Aorta (tissue), 5 donors: ENCODE measurements around the gene MTA3. TPM values are rescaled to one million over a fixed set of nuclear protein-coding genes. Genes with fewer than 3 reads are reported as not detected.

ENCODE experiments used
- ATAC-seq: fragments of 200-7000 bp; cut with Tn5 transposase; one replicate; pipeline ENCODE4 v1.9.1; 2022; ENCODE audit warnings: moderate library complexity; ENCODE audit not compliant: low FRiP score
- DNase-seq, 2 donors: peaks; one replicate each; pipeline ENCODE4 v3.0.0-alpha.2; 2020
- H3K27ac ChIP-seq, 2 donors: one replicate each; pipeline ENCODE4 v1.5.1; 2013; ENCODE audit warnings: low read length in 2 of 2, mild to moderate bottlenecking in 2 of 2, moderate library complexity in 2 of 2, control low read depth in 1 of 2, inconsistent platforms in 1 of 2, low read depth in 1 of 2
- H3K27me3 ChIP-seq, 2 donors: one replicate each; pipeline ENCODE4 v1.6.1; 2013; ENCODE audit warnings: control low read depth in 1 of 2, low read length in 1 of 2, mild to moderate bottlenecking in 1 of 2, moderate library complexity in 1 of 2; ENCODE audit not compliant: insufficient read depth in 2 of 2, control insufficient read depth in 1 of 2
- H3K36me3 ChIP-seq, 2 donors: one replicate each; pipeline ENCODE4 v1.6.1; 2013; ENCODE audit warnings: control low read depth in 1 of 2, low read length in 1 of 2, mild to moderate bottlenecking in 1 of 2; ENCODE audit not compliant: insufficient read depth in 2 of 2, control insufficient read depth in 1 of 2
- H3K4me1 ChIP-seq, 2 donors: one replicate each; pipeline ENCODE4 v1.6.1; 2013; ENCODE audit warnings: low read length in 2 of 2, control low read depth in 1 of 2, mild to moderate bottlenecking in 1 of 2, moderate library complexity in 1 of 2; ENCODE audit not compliant: insufficient read depth in 2 of 2, control insufficient read depth in 1 of 2
- H3K4me3 ChIP-seq, 2 donors: one replicate each; pipeline ENCODE4 v1.5.1; 2013; ENCODE audit warnings: low read length in 2 of 2, control low read depth in 1 of 2, mild to moderate bottlenecking in 1 of 2
- H3K9me3 ChIP-seq: one replicate; pipeline ENCODE4 v1.6.1; 2013; ENCODE audit warnings: mild to moderate bottlenecking, low read length; ENCODE audit not compliant: control insufficient read depth
- WGBS, 2 donors: extraction: QIAGEN DNeasy Blood & Tissue Kit; methylation state at CpG; one replicate each; pipeline ENCODE4 v1.1.7; 2013; 5-methylcytosine and 5-hydroxymethylcytosine counted together
- intact Hi-C, 2 donors: fragments of 100-400 bp; cut with DNase I; formaldehyde crosslinking; loops; one replicate each; pipeline versions ENCODE4 v1.14.2 to v1.15.0; 2022
- polyA plus RNA-seq, 2 donors: library from polyadenylated mRNA; stranded (reverse); fragments of 200-250 nt; gene quantifications; one replicate each; pipeline ENCODE4 v1.2.3, GENCODE V29; 2013
- total RNA-seq, 2 donors: library from RNA; stranded (reverse); fragmentation: NEBNext Ultra II Directional; extraction: Animal tissue kit (Norgen Biotek cat#: 25700); gene quantifications; one replicate each; pipeline ENCODE4 v1.2.1, GENCODE V29; 2021
- donor health status: healthy with polysubstance abuse.
- donor health status: Bipolar disorder and iron deficiency.
- donor health status: DM: no; HTN: no; CAD: no.
- donor health status: DM: no; HTN: no; CAD: no.
- donor health status: DM: yes; HTN: yes; CAD: no.

The MTA3 gene
- total and polyA plus RNA-seq, 4 donors: 17.3 to 50.7 (median 36.2) TPM

GRCh38 chr2:42560899-42561298 is 7.5 kb upstream of the MTA3 start:
- H3K36me3 ChIP-seq: no peaks in the 10 kb centered on the region
- 61 to 79% methylated on average over 1 of the region's 1 CpG for WGBS, 2 donors
- intact Hi-C loops: no loop called here
- no peak overlapping the region for H3K27ac ChIP-seq
- no peaks in the 10 kb centered on the region for H3K9me3 ChIP-seq
- no peak for ATAC-seq
- DNase-seq: no peak
- no peak overlapping the region for H3K4me3 ChIP-seq
- H3K27me3 ChIP-seq: no peaks in the 10 kb centered on the region
- H3K4me1 ChIP-seq: no peaks in the 10 kb centered on the region

- intact Hi-C loops: no loop called here
- Histone ChIP-seq H3K27ac (no peak overlapping the region), H3K4me1 (no peaks in the 10 kb centered on the region), H3K36me3 (no peaks in the 10 kb centered on the region), H3K27me3 (no peaks in the 10 kb centered on the region), H3K9me3 (no peaks in the 10 kb centered on the region), H3K4me3 (no peak overlapping the region)
- DNase-seq: no peak
- WGBS, 2 donors: 90 to 96% methylated on average over 4 of the region's 4 CpGs
- ATAC-seq: no peak
Observed at GRCh38 chr2:42562474-42563144, 5.8 kb upstream of the MTA3 start.

- Histone ChIP-seq H3K36me3 (no peaks in the 10 kb centered on the region), H3K4me3 (no peak overlapping the region), H3K27me3 (no peaks in the 10 kb centered on the region), H3K9me3 (no peaks in the 10 kb centered on the region), H3K4me1 (no peaks in the 10 kb centered on the region), H3K27ac (no peak overlapping the region)
- intact Hi-C loops: no loop called here
- ATAC-seq: no peak
- DNase-seq: no peak
- 92 to 93% methylated on average over 3 of the region's 3 CpGs for WGBS, 2 donors
Observed at GRCh38 chr2:42566025-42566424, 2.4 kb upstream of the MTA3 start.

- no peak for DNase-seq
- Histone ChIP-seq H3K36me3 (no peaks in the 10 kb centered on the region), H3K4me3 (no peak overlapping the region), H3K27ac (peak overlapping the region in 1 of 2 donors; percentile 16), H3K9me3 (no peaks in the 10 kb centered on the region), H3K4me1 (no peaks in the 10 kb centered on the region), H3K27me3 (no peaks in the 10 kb centered on the region)
- 88 to 90% methylated on average over 3 of the region's 3 CpGs for WGBS, 2 donors
- ATAC-seq: no peak
- intact Hi-C loops: no loop called here
Observed at GRCh38 chr2:42566837-42567321, 1.6 kb upstream of the MTA3 start.

GRCh38 chr2:42567364-42567763 is 1.1 kb upstream of the MTA3 start:
- Histone ChIP-seq H3K27me3 (no peaks in the 10 kb centered on the region), H3K4me1 (no peaks in the 10 kb centered on the region), H3K4me3 (no peak overlapping the region), H3K27ac (peak overlapping the region; percentile 16 to 27), H3K36me3 (no peaks in the 10 kb centered on the region), H3K9me3 (no peaks in the 10 kb centered on the region)
- ATAC-seq (no peak), DNase-seq (no peak)
- WGBS, 2 donors: 51 to 57% methylated on average over 7 of the region's 7 CpGs
- intact Hi-C loops: no loop called here

- H3K9me3 ChIP-seq: no peaks in the 10 kb centered on the region
- H3K4me3 ChIP-seq: peak overlapping the region in 1 of 2 donors; percentile 95
- ATAC-seq (peak; percentile 62), DNase-seq (peak in 1 of 2 donors; percentile 52)
- intact Hi-C loops: no loop called here
- no peaks in the 10 kb centered on the region for H3K36me3 ChIP-seq
- no peaks in the 10 kb centered on the region for H3K27me3 ChIP-seq
- H3K27ac ChIP-seq: peak overlapping the region in 1 of 2 donors; percentile 25
- no peaks in the 10 kb centered on the region for H3K4me1 ChIP-seq
- WGBS, 2 donors: 25 to 27% methylated on average over 10 to 12 of the region's 12 CpGs
Observed at GRCh38 chr2:42567806-42568400, 529 bp upstream of the MTA3 start.

GRCh38 chr2:42569116-42569711 is 782 bp downstream of the MTA3 start:
- intact Hi-C loops: no loop called here
- WGBS, 2 donors: 1 to 2% methylated on average over 18 to 20 of the region's 20 CpGs
- DNase-seq: peak in 1 of 2 donors; percentile 51

GRCh38 chr2:42569883-42570282 is 1.5 kb downstream of the MTA3 start:
- Histone ChIP-seq H3K9me3 (no peaks in the 10 kb centered on the region), H3K36me3 (no peaks in the 10 kb centered on the region), H3K4me3 (peak overlapping the region; percentile 95 to 97), H3K27ac (no peak overlapping the region), H3K4me1 (no peaks in the 10 kb centered on the region), H3K27me3 (no peaks in the 10 kb centered on the region)
- intact Hi-C loops: no loop called here
- 39 to 42% methylated on average over 4 of the region's 4 CpGs for WGBS, 2 donors
- DNase-seq (no peak), ATAC-seq (no peak)

More at GRCh38 chr2:42569116-42569711, 782 bp downstream of the MTA3 start:
- H3K36me3 ChIP-seq: no peaks in the 10 kb centered on the region
- no peaks in the 10 kb centered on the region for H3K27me3 ChIP-seq
- ATAC-seq: peak; percentile 51
- H3K4me1 ChIP-seq: no peaks in the 10 kb centered on the region
- peak overlapping the region in 1 of 2 donors; percentile 68 for H3K27ac ChIP-seq
- H3K9me3 ChIP-seq: no peaks in the 10 kb centered on the region
- H3K4me3 ChIP-seq: peak overlapping the region; percentile 95 to 97
